ENCODE measurements around the gene ZSWIM1.
A peak's percentile ranks its signal among the peaks of the same experiment; 100 is the strongest.
"Not testable (repeated sequence)": the region's sequence is repeated elsewhere in the genome, so short reads cannot be mapped to it uniquely, and the experiment has no call there.

Gene ZSWIM1

DNA sequence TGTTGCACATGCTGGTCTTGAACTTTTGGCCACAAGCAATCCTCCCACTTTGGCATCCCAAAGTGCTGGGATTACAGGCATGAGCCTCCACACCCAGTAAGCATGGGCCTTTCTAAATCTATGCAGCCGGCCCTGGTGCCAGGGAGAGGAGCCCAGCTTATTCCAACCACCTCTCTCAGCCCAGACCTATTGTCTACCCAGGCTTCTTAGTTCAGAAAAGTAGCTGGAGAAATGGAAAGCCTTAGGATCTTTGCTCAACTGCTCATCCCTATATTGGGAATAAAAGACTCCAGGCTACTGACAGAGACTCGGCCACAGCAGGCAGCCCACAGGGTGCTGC is 45.7 kb downstream of the ZSWIM1 start:
- TF ChIP-seq, protein P1, sequence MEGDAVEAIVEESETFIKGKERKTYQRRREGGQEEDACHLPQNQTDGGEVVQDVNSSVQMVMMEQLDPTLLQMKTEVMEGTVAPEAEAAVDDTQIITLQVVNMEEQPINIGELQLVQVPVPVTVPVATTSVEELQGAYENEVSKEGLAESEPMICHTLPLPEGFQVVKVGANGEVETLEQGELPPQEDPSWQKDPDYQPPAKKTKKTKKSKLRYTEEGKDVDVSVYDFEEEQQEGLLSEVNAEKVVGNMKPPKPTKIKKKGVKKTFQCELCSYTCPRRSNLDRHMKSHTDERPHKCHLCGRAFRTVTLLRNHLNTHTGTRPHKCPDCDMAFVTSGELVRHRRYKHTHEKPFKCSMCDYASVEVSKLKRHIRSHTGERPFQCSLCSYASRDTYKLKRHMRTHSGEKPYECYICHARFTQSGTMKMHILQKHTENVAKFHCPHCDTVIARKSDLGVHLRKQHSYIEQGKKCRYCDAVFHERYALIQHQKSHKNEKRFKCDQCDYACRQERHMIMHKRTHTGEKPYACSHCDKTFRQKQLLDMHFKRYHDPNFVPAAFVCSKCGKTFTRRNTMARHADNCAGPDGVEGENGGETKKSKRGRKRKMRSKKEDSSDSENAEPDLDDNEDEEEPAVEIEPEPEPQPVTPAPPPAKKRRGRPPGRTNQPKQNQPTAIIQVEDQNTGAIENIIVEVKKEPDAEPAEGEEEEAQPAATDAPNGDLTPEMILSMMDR (IDR thresholded peaks at IDR 0.05; ENCODE audit: borderline replicate concordance, control extremely low read depth, extremely low read depth, insufficient read depth, missing control alignments), result no peak
- DNase-seq (ENCODE audit: low spot score), result no peak
- in situ Hi-C loops (cut with MboI; ENCODE audit: low sequenced_read_pairs, unreplicated experiment), result no loop called here

GRCh38 chr20:45927071-45927878 is 46.2 kb downstream of the ZSWIM1 start:
- in situ Hi-C loops (cut with MboI; ENCODE audit: low sequenced_read_pairs, unreplicated experiment), result no loop called here
- no peak for DNase-seq (ENCODE audit: low spot score)
- TF ChIP-seq, protein P1 (IDR thresholded peaks at IDR 0.05; ENCODE audit: borderline replicate concordance, control extremely low read depth, extremely low read depth, insufficient read depth, missing control alignments), result no peak

DNA sequence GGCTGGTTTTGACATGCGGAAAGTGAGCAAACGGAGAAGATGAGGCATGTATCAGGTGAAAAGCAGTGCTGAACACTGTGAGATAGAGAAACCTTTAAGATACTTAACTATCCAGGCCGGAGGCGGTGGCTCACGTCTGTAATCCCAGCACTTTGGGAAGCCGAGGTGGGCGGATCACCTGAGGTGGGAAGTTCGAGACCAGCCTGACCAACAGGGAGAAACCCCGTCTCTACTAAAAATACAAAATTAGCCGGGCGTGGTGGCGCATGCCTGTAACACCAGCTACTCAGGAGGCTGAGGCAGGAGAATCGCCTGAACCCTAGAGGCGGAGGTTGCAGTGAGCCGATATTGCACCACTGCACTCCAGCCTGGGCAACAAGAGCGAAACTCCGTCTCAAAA is 50.7 kb downstream of the ZSWIM1 start:
- in situ Hi-C loops (cut with MboI; ENCODE audit: low sequenced_read_pairs, unreplicated experiment); DNase-seq (ENCODE audit: low spot score): not testable (repeated sequence)

DNA sequence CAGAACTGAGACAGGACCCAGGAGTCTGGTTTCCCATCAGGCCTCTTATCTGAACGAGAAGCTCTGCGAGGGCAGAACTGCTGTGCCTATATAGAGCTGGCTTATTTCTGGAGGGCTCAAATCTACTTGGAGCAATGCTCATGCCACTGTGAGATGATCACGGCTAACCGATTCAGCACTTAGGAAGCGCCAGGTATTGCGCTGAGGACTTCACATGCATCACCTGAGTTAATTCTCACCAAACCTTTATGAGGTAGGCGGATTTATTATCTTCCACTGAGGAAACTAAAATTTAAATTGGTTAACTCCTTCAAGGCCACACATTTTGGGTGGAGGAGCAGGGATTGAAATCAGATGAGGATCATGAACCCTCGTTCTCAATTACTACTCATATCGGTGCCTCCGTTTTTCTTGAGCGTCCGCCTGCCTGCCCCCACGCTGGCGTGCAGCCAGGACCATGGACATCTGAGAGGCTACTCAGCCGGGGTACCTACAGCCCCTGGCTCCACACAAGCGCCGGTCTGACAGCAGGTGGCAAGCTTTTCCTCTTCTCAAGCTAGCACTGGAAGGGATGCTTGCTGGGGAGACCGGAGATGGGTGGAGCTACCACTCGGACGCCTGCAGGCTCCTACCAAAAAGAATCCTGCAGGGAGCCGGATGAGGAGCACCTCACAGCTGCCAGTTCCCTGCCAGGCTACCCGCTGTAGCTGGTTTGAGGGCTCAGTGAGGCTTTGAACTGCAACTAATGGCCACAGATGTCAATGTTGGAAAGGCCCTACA is 52.4 kb downstream of the ZSWIM1 start:
- in situ Hi-C loops (cut with MboI; ENCODE audit: low sequenced_read_pairs, unreplicated experiment), result no loop called here
- peak; percentile 82 for DNase-seq (ENCODE audit: low spot score)
- TF ChIP-seq, protein P1 (IDR thresholded peaks at IDR 0.05; ENCODE audit: borderline replicate concordance, control extremely low read depth, extremely low read depth, insufficient read depth, missing control alignments), result peak; percentile 44

DNA sequence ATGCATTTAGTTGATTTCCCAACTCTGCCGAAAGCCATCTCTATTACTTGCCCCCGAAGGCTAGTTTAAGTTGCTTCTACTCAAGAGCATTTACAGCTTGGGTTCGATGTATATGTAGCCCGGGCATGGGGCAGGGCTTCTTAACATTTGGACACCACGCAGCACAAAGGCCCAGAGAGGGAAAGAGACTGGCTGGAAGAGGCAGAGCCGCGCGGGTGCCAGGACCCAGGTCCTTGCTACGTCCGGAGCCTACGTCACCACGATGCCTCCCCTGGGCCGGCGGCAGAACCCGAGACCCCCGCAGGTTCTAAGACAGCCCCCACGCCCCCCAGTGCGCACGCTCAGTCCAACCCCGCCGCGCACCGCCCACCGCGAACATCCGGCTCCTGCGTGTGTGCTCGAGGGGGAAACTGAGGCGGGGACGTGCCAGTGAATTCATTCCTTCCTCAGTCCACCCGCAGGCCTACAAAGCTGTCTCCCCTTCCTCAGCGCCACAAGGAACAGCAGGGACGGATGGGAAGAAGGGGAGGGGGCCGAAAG is 53.1 kb downstream of the ZSWIM1 start:
- in situ Hi-C loops (cut with MboI; ENCODE audit: low sequenced_read_pairs, unreplicated experiment), result no loop called here
- TF ChIP-seq, protein P1 (IDR thresholded peaks at IDR 0.05; ENCODE audit: borderline replicate concordance, control extremely low read depth, extremely low read depth, insufficient read depth, missing control alignments), result no peak
- DNase-seq (ENCODE audit: low spot score), result peak; percentile 73

All from GM13976 (cell line).